ENCODE data around the gene EPB41L3.

DNA sequence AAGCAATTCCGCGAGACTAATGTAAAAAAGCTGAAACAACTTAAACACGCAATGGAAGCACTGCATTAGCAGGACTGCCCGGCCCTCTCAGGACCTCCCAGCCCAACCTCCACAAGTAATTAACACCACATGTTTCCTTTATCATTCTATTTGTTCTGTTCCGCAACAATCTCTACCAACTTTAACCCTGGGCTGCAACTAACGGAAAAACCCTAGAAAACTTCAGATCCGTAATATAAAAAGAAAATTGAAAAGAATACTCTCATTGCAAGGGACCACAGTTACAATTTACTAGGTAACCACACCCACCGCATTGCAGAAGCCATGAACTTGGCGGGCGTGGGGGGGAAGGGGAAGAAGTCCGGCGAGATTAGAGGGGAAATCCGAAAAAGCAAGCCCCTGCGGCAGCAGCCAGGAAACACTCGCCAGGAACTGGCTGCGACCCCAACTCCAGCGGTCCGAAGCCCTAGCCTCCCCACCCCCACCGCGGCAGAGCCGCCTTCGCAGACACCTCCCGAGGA is 1.2 kb downstream of the EPB41L3 start:
- TF ChIP-seq, protein P1, sequence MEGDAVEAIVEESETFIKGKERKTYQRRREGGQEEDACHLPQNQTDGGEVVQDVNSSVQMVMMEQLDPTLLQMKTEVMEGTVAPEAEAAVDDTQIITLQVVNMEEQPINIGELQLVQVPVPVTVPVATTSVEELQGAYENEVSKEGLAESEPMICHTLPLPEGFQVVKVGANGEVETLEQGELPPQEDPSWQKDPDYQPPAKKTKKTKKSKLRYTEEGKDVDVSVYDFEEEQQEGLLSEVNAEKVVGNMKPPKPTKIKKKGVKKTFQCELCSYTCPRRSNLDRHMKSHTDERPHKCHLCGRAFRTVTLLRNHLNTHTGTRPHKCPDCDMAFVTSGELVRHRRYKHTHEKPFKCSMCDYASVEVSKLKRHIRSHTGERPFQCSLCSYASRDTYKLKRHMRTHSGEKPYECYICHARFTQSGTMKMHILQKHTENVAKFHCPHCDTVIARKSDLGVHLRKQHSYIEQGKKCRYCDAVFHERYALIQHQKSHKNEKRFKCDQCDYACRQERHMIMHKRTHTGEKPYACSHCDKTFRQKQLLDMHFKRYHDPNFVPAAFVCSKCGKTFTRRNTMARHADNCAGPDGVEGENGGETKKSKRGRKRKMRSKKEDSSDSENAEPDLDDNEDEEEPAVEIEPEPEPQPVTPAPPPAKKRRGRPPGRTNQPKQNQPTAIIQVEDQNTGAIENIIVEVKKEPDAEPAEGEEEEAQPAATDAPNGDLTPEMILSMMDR (IDR thresholded peaks at IDR 0.05) = no peak
- no peak for TF ChIP-seq POLR2A (IDR thresholded peaks at IDR 0.05)

Measured in thyroid gland (tissue), 4 donors.